NCI-H1694 treated with DMSO at 0.1 percent for 48 hours (cell line): Measurements from ENCODE around the gene MYLK.

ENCODE experiments used
- DNase-seq: peaks from one replicate; lab custom pipeline; 2025; lab: John Stamatoyannopoulos, UW

Gene MYLK

GRCh38 chr3:123587401-123587800 lies 296.7 kb downstream of the MYLK start:
- DNase-seq = no peak

- DNase-seq = no peak
Measured at GRCh38 chr3:123586968-123587367, 297.2 kb downstream of the MYLK start.

GRCh38 chr3:123586131-123586530 lies 298.0 kb downstream of the MYLK start:
- peak; percentile 77 for DNase-seq

- DNase-seq = peak; percentile 98
Measured at GRCh38 chr3:123584988-123585937, 298.9 kb downstream of the MYLK start, which contains the start of gene HACD2. Gene HACD2 (minus strand): TSS chr3:123585053. CDS start chr3:123585027, 26 bp downstream.

- no peak for DNase-seq
Measured at GRCh38 chr3:123584284-123584987, 299.7 kb downstream of the MYLK start.

- DNase-seq = no peak
Measured at GRCh38 chr3:123583561-123583960, 300.6 kb downstream of the MYLK start.

GRCh38 chr3:123582315-123582714 lies 301.8 kb downstream of the MYLK start:
- DNase-seq = no peak

GRCh38 chr3:123576122-123576521 lies 308.0 kb downstream of the MYLK start:
- DNase-seq = no peak

GRCh38 chr3:123571973-123572365 lies 312.2 kb downstream of the MYLK start:
- DNase-seq = no peak

- DNase-seq = no peak
Measured at GRCh38 chr3:123571264-123571972, 312.7 kb downstream of the MYLK start.

- no peak for DNase-seq
Measured at GRCh38 chr3:123568875-123569274, 315.3 kb downstream of the MYLK start.

GRCh38 chr3:123568034-123568433 lies 316.1 kb downstream of the MYLK start:
- DNase-seq = no peak

GRCh38 chr3:123564056-123564455 lies 320.1 kb downstream of the MYLK start:
- DNase-seq = no peak

- no peak for DNase-seq
Measured at GRCh38 chr3:123562547-123562946, 321.6 kb downstream of the MYLK start.

- no peak for DNase-seq
Measured at GRCh38 chr3:123561188-123561587, 322.9 kb downstream of the MYLK start.
